Ectodermal cell (in vitro differentiated cells): ENCODE measurements around the gene PBXIP1.

Experiments
- H3K27ac ChIP-seq: 2 replicates; pipeline ENCODE4 v1.7.0; 2013; ENCODE audit warnings: mild to moderate bottlenecking, low read depth, low read length; ENCODE audit not compliant: insufficient read depth, poor library complexity, severe bottlenecking
- H3K27me3 ChIP-seq: 2 replicates; pipeline ENCODE4 v1.7.0; 2013; ENCODE audit warnings: mild to moderate bottlenecking, low read length; ENCODE audit not compliant: insufficient read depth, control insufficient read depth, poor library complexity, severe bottlenecking
- H3K36me3 ChIP-seq: one replicate; pipeline ENCODE4 v1.7.0; 2013; ENCODE audit warnings: low read length; ENCODE audit not compliant: control insufficient read depth, insufficient read depth
- H3K4me1 ChIP-seq: one replicate; pipeline ENCODE4 v1.7.0; 2013; ENCODE audit warnings: low read length; ENCODE audit not compliant: control insufficient read depth, insufficient read depth
- H3K4me3 ChIP-seq: 2 replicates; pipeline ENCODE4 v1.7.0; 2013; ENCODE audit warnings: low read depth, low read length, control low read depth; ENCODE audit not compliant: insufficient read depth
- H3K9me3 ChIP-seq: 2 replicates; pipeline ENCODE4 v1.7.0; 2013; ENCODE audit warnings: mild to moderate bottlenecking, low read length, moderate library complexity; ENCODE audit not compliant: control insufficient read depth
- WGBS, 2 experiments: methylation state at CpG; one replicate each; pipeline ENCODE4 v1.1.7; 2013; ENCODE audit warnings: missing lambda C conversion rate in 2 of 2; 5-methylcytosine and 5-hydroxymethylcytosine counted together

Gene PBXIP1

GRCh38 chr1:154954541-154954940 is 1.4 kb downstream of the PBXIP1 start:
- H3K9me3 ChIP-seq = no peaks in the 10 kb centered on the region
- no peaks in the 10 kb centered on the region for H3K27me3 ChIP-seq
- peaks cover 49% of the 10 kb centered on the region for H3K4me1 ChIP-seq
- 63 to 79% methylated on average over 3 of the region's 3 CpGs for WGBS, 2 experiments
- peaks cover 25% of the 10 kb centered on the region for H3K36me3 ChIP-seq
- H3K27ac ChIP-seq = peak overlapping the region; percentile 99
- H3K4me3 ChIP-seq = peak overlapping the region; percentile 51

- Histone ChIP-seq H3K27ac (no peak overlapping the region), H3K36me3 (peaks cover 18% of the 10 kb centered on the region), H3K4me3 (no peak overlapping the region), H3K4me1 (peaks cover 48% of the 10 kb centered on the region), H3K9me3 (no peaks in the 10 kb centered on the region), H3K27me3 (no peaks in the 10 kb centered on the region)
- 94 to 96% methylated on average over 2 of the region's 2 CpGs for WGBS, 2 experiments
These were observed 2.3 kb downstream of the PBXIP1 start for GRCh38 chr1:154953611-154954038.

- no peak overlapping the region for H3K27ac ChIP-seq
- H3K4me1 ChIP-seq = peaks cover 39% of the 10 kb centered on the region
- peaks cover 21% of the 10 kb centered on the region for H3K36me3 ChIP-seq
- WGBS, 2 experiments = 90 to 91% methylated on average over 6 of the region's 6 CpGs
- no peaks in the 10 kb centered on the region for H3K27me3 ChIP-seq
- no peaks in the 10 kb centered on the region for H3K9me3 ChIP-seq
- H3K4me3 ChIP-seq = no peak overlapping the region
These were observed 3.2 kb downstream of the PBXIP1 start for GRCh38 chr1:154952664-154953063.

- H3K36me3 ChIP-seq = peaks cover 21% of the 10 kb centered on the region
- no peaks in the 10 kb centered on the region for H3K9me3 ChIP-seq
- no peaks in the 10 kb centered on the region for H3K27me3 ChIP-seq
- WGBS, 2 experiments = 89 to 90% methylated on average over 15 of the region's 15 CpGs
- no peak overlapping the region for H3K27ac ChIP-seq
- no peak overlapping the region for H3K4me3 ChIP-seq
- peaks cover 33% of the 10 kb centered on the region for H3K4me1 ChIP-seq
These were observed 3.8 kb downstream of the PBXIP1 start for GRCh38 chr1:154951901-154952657.

GRCh38 chr1:154948079-154948478 is 7.8 kb downstream of the PBXIP1 start:
- no peak overlapping the region for H3K27ac ChIP-seq
- no peaks in the 10 kb centered on the region for H3K27me3 ChIP-seq
- WGBS, 2 experiments = 95% methylated on average over 11 of the region's 11 CpGs
- H3K4me1 ChIP-seq = peaks cover 5% of the 10 kb centered on the region
- no peak overlapping the region for H3K4me3 ChIP-seq
- no peaks in the 10 kb centered on the region for H3K9me3 ChIP-seq
- peaks cover 32% of the 10 kb centered on the region for H3K36me3 ChIP-seq

GRCh38 chr1:154945962-154946850 is 9.7 kb downstream of the PBXIP1 start:
- peaks cover 8% of the 10 kb centered on the region for H3K4me1 ChIP-seq
- 93 to 94% methylated on average over 17 of the region's 17 CpGs for WGBS, 2 experiments
- no peak overlapping the region for H3K27ac ChIP-seq

GRCh38 chr1:154945160-154945961 is 10.5 kb downstream of the PBXIP1 start:
- H3K27me3 ChIP-seq = no peaks in the 10 kb centered on the region

More at GRCh38 chr1:154945962-154946850, 9.7 kb downstream of the PBXIP1 start:
- H3K9me3 ChIP-seq = no peaks in the 10 kb centered on the region
- H3K4me3 ChIP-seq = no peak overlapping the region
- peaks cover 30% of the 10 kb centered on the region for H3K36me3 ChIP-seq
- no peaks in the 10 kb centered on the region for H3K27me3 ChIP-seq

GRCh38 chr1:154944401-154945159 is 11.3 kb downstream of the PBXIP1 start:
- 83 to 89% methylated on average over 9 of the region's 9 CpGs for WGBS, 2 experiments
- H3K27ac ChIP-seq = no peak overlapping the region

More at GRCh38 chr1:154945160-154945961, 10.5 kb downstream of the PBXIP1 start:
- 92 to 93% methylated on average over 15 of the region's 15 CpGs for WGBS, 2 experiments
- no peak overlapping the region for H3K27ac ChIP-seq
- H3K36me3 ChIP-seq = peaks cover 23% of the 10 kb centered on the region
- no peak overlapping the region for H3K4me3 ChIP-seq
- H3K9me3 ChIP-seq = no peaks in the 10 kb centered on the region
- peaks cover 17% of the 10 kb centered on the region for H3K4me1 ChIP-seq

DNA sequence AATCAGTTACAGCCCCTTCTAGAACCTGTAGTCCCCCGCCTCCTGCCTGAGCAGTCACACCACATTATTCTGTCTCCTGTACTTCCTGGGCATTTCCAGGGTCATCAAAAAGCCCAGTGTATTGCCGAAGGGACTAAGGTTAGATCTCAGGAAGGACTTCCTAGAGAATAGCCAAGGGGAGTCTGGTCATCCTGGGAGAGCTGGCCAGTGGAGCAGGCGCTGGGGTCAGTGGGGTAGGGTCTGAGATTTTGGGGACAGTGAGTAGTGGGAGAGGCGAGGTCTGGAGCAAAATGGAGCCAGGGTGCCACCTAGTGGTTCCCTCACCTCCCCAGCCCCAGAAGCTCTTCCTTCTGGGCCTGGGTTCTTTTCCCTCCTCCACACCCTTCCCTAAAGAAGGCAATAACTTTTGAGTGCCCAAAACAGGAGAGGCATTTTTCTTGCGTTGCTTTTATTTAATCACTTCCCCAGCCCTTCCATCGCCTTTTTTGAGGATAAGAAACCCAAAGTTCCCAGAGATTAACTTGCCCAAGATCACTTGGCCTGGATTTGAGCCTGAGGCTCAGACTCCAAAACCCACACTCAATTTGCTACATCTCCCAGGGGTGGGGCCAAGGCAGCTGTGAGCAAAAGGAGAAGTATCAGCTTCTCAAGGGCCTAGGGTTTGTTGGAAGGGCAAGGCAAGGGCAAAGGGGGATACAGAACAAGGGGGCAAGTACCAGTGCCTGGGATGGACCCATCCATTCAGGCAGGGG is 12.1 kb downstream of the PBXIP1 start:
- WGBS, 2 experiments = 49 to 50% methylated on average over 6 of the region's 6 CpGs
- H3K27ac ChIP-seq = no peak overlapping the region
- no peak overlapping the region for H3K4me3 ChIP-seq

More at GRCh38 chr1:154944401-154945159, 11.3 kb downstream of the PBXIP1 start:
- H3K4me3 ChIP-seq = no peak overlapping the region
- peaks cover 22% of the 10 kb centered on the region for H3K36me3 ChIP-seq
- H3K27me3 ChIP-seq = no peaks in the 10 kb centered on the region
- H3K9me3 ChIP-seq = no peaks in the 10 kb centered on the region
- H3K4me1 ChIP-seq = peaks cover 22% of the 10 kb centered on the region

More for the DNA sequence above, 12.1 kb downstream of the PBXIP1 start:
- Histone ChIP-seq H3K27me3 (no peaks in the 10 kb centered on the region), H3K9me3 (no peaks in the 10 kb centered on the region), H3K4me1 (peaks cover 22% of the 10 kb centered on the region), H3K36me3 (peaks cover 22% of the 10 kb centered on the region)
